Loucy (cell line): ENCODE measurements around the gene LCP1.

Experiments
- H2AFZ ChIP-seq: fragments of 200-600 bp; sonication (generic); 2 replicates; pipeline ENCODE4 v1.6.0; 2016; ENCODE audit warnings: antibody characterized with exemption, mild to moderate bottlenecking, low read length, moderate library complexity
- H3F3A ChIP-seq: fragments of 200-600 bp; 2 replicates; pipeline ENCODE4 v1.6.0; 2016; ENCODE audit warnings: antibody characterized with exemption, low read depth, mild to moderate bottlenecking
- H3K27me3 ChIP-seq: fragments of 200-600 bp; sonication (generic); 2 replicates; pipeline ENCODE4 v1.6.1; 2014; ENCODE audit warnings: low read length, mild to moderate bottlenecking; ENCODE audit not compliant: insufficient read depth, poor library complexity, severe bottlenecking
- H3K36me3 ChIP-seq: fragments of 200-600 bp; sonication (generic); 2 replicates; pipeline ENCODE4 v1.6.1; 2016; ENCODE audit warnings: low read length; ENCODE audit not compliant: insufficient read depth
- H3K4me1 ChIP-seq: fragments of 200-600 bp; sonication (generic); 2 replicates; pipeline ENCODE4 v1.5.1; 2014; ENCODE audit warnings: low read length, mild to moderate bottlenecking; ENCODE audit not compliant: insufficient read depth, poor library complexity, severe bottlenecking
- H3K4me2 ChIP-seq: fragments of 200-600 bp; sonication (generic); 2 replicates; pipeline ENCODE4 v1.6.0; 2014; ENCODE audit warnings: antibody characterized with exemption, low read length, low read depth, mild to moderate bottlenecking; ENCODE audit not compliant: poor library complexity, severe bottlenecking
- H3K4me3 ChIP-seq: fragments of 200-600 bp; sonication (generic); 2 replicates; pipeline ENCODE4 v1.5.1; 2014; ENCODE audit warnings: low read length, mild to moderate bottlenecking, mixed read lengths; ENCODE audit not compliant: poor library complexity, severe bottlenecking
- H3K79me2 ChIP-seq: fragments of 200-600 bp; sonication (generic); 2 replicates; pipeline ENCODE4 v1.6.1; 2014; ENCODE audit warnings: low read length; ENCODE audit not compliant: insufficient read depth
- H3K9ac ChIP-seq: fragments of 200-600 bp; sonication (generic); 2 replicates; pipeline ENCODE4 v1.6.0; 2014; ENCODE audit warnings: mild to moderate bottlenecking, low read depth, low read length, moderate library complexity; ENCODE audit not compliant: poor library complexity, severe bottlenecking
- H3K9me2 ChIP-seq: fragments of 200-600 bp; sonication (generic); replicated peaks from 2 replicates; pipeline ENCODE4 v1.6.1; 2016; ENCODE audit warnings: low read depth, low read length, mixed read lengths
- H3K9me3 ChIP-seq: fragments of 200-600 bp; sonication (generic); 2 replicates; pipeline ENCODE4 v1.6.1; 2014; ENCODE audit warnings: mild to moderate bottlenecking, antibody characterized with exemption, low read length, low read depth; ENCODE audit not compliant: insufficient read depth
- H4K20me1 ChIP-seq: fragments of 200-600 bp; sonication (generic); 2 replicates; pipeline ENCODE4 v1.6.0; 2014; ENCODE audit warnings: antibody characterized with exemption, low read length, mild to moderate bottlenecking; ENCODE audit not compliant: insufficient read depth, poor library complexity, severe bottlenecking
- EZH2phosphoT487 ChIP-seq: fragments of 200-600 bp; IDR thresholded peaks from 2 replicates; pipeline ENCODE4 v1.6.1; 2018; ENCODE audit warnings: antibody characterized with exemption, mild to moderate bottlenecking, moderate library complexity, borderline replicate concordance
- TF ChIP-seq, protein P1 (sequence below): fragments of 200-600 bp; sonication (generic); conservative IDR thresholded peaks from 2 replicates; pipeline ENCODE4 v1.5.1; 2014; ENCODE audit warnings: mild to moderate bottlenecking, antibody characterized with exemption, low read length

The LCP1 gene

DNA sequence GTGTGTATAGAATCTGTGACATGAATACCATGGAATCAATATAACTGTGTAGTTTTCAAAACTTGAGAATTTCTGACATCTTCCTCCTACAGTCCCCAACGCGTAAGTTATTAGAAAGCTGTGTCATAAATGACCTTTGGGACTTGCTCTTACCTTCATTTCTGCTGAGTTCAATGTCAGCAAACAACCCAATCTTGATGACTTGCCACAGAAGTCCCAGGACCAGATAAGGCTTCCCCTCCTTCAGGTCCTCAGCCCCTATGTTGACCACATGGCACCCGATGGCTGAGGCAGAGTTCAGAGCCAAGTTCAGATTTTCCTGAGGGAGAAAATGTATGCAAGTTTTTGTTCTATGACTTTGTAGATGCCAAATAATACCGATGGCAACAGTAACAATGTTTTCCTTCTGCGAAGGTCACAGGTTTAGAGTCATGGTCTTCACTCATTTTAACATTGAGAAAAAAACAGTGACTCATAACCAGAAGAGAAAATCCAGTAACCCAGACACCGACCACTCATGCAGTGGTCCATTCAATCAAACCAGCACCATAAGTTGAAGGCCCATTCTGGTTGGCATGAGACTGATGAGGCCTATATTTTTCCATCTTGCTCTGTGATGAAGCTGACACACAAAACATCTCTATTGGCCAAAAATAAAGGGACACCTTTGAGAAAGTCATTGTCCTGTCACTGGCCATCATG is 29.2 kb downstream of the LCP1 start:
- Histone ChIP-seq H3F3A (peaks cover 3% of the 10 kb centered on the region; the same call in 1 of the 2 replicates), H2AFZ (no peak overlapping the region), H3K79me2 (peaks cover 15% of the 10 kb centered on the region), H4K20me1 (peaks cover 18% of the 10 kb centered on the region), H3K4me2 (no peak overlapping the region), H3K4me1 (no peaks in the 10 kb centered on the region), H3K27me3 (no peaks in the 10 kb centered on the region), H3K4me3 (no peak overlapping the region), H3K9me2 (no peaks in the 10 kb centered on the region), H3K9me3 (no peaks in the 10 kb centered on the region), H3K9ac (no peak overlapping the region), H3K36me3 (peaks cover 96% of the 10 kb centered on the region)
- TF ChIP-seq EZH2phosphoT487, result no peak
- TF ChIP-seq, protein P1, sequence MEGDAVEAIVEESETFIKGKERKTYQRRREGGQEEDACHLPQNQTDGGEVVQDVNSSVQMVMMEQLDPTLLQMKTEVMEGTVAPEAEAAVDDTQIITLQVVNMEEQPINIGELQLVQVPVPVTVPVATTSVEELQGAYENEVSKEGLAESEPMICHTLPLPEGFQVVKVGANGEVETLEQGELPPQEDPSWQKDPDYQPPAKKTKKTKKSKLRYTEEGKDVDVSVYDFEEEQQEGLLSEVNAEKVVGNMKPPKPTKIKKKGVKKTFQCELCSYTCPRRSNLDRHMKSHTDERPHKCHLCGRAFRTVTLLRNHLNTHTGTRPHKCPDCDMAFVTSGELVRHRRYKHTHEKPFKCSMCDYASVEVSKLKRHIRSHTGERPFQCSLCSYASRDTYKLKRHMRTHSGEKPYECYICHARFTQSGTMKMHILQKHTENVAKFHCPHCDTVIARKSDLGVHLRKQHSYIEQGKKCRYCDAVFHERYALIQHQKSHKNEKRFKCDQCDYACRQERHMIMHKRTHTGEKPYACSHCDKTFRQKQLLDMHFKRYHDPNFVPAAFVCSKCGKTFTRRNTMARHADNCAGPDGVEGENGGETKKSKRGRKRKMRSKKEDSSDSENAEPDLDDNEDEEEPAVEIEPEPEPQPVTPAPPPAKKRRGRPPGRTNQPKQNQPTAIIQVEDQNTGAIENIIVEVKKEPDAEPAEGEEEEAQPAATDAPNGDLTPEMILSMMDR, result no peak

DNA sequence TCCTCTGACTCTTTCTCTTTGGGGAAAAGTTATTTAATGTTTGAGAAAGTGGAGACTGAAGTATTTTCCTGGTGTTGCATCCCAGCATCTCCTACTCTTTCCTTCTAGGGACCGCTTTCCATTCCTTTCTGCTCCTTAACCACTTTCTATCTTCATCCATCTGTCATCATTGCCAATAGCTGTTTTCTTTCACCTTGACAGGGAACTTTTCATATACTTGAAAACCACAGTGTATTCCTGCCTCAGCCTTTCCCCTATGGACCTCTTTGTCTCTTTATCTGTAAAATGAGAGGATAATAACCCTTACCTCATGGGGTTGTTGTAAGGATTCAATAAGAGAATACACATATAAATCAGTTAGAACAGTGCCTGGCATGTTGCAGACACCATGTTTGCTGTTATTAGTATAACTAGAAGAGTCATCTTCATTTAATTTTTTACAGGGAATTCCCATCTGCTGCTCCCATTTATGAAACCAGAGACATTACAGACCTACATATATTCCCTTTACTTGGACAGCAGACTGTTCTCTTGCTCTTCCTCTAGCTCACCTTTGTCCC is 31.8 kb downstream of the LCP1 start:
- H3K27me3 ChIP-seq, result no peaks in the 10 kb centered on the region
- H2AFZ ChIP-seq, result no peak overlapping the region
- no peak overlapping the region for H3K4me3 ChIP-seq
- H3K9me2 ChIP-seq, result no peaks in the 10 kb centered on the region
- H3K9ac ChIP-seq, result no peak overlapping the region
- peaks cover 10% of the 10 kb centered on the region for H3K79me2 ChIP-seq
- TF ChIP-seq EZH2phosphoT487, result no peak
- TF ChIP-seq, protein P1, result no peak
- H3K9me3 ChIP-seq, result no peaks in the 10 kb centered on the region
- H3F3A ChIP-seq, result no peaks in the 10 kb centered on the region
- H3K36me3 ChIP-seq, result peaks cover 97% of the 10 kb centered on the region
- no peak overlapping the region for H3K4me2 ChIP-seq
- H4K20me1 ChIP-seq, result peaks cover 6% of the 10 kb centered on the region
- no peaks in the 10 kb centered on the region for H3K4me1 ChIP-seq

DNA sequence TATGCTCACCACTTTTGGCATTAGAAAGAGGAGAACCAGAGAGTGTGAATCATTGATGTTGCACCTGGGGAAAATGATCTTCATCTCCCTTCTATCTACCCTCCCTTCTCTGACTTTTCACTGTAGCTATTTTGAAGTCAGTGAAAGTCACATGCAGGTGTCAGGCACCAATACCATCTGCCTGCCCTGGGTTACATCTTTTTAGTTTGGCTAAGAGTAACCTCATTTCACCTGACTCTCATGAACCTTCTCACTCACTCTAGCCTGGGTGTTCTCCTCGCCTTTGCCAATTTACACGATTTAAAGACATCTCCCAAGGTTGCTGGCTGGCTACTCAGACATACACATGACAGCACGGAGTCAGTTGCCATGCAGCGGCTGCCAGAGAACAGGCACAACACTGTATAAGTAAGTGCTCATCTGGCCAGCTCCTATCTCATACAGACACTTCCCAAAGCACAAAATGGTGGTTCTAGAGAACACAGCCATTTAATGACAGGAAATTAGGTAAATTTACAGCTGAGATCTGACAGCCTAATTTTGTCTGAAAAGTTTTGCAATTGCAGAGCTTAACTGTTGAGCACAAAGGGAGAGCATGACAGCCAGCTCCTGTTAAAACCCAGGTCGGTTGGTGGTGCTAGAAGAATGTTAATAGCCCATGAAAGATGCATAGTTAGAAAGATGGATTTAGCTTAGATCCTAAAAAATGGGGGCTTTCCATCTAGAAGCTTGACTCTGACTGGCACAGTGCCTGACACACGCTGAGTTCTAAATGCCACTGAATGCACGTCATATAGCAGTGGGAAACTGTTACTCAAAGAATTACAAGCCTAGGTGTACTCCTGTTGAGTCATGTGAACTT is 32.5 kb downstream of the LCP1 start:
- Histone ChIP-seq H3K4me1 (no peaks in the 10 kb centered on the region), H3K4me2 (no peak overlapping the region), H3K9me2 (no peaks in the 10 kb centered on the region), H3F3A (no peaks in the 10 kb centered on the region), H3K9ac (no peak overlapping the region), H4K20me1 (peaks cover 6% of the 10 kb centered on the region), H2AFZ (no peak overlapping the region), H3K4me3 (no peak overlapping the region), H3K36me3 (peaks cover 97% of the 10 kb centered on the region), H3K79me2 (peaks cover 6% of the 10 kb centered on the region), H3K9me3 (no peaks in the 10 kb centered on the region), H3K27me3 (no peaks in the 10 kb centered on the region)
- TF ChIP-seq, protein P1, result no peak
- TF ChIP-seq EZH2phosphoT487, result no peak
